MCF 10A (cell line): ENCODE results near the gene PRR19. TPM values are rescaled to one million over a fixed set of nuclear protein-coding genes. Genes with fewer than 3 reads are reported as not detected.

Experiments used
- BruUV-seq: library from RNA; stranded (reverse); fragments of 400-500 nt; replicated peaks from 2 replicates; lab custom pipeline; 2021; lab: Mats Ljungman, UMichigan
- CTCF ChIA-PET: fragments of 300-600 bp; sonication (Branson Sonifier 250); formaldehyde crosslinking; extraction: SDS; loops from one replicate; lab custom pipeline; 2021; ENCODE audit warnings: antibody characterized with exemption, inconsistent platforms; lab: Yijun Ruan, JAX
- POLR2A ChIA-PET: fragments of 300-600, 350-650 bp; sonication (Branson Sonifier 250); formaldehyde crosslinking; extraction: SDS; loops from one replicate; lab custom pipeline; 2020; ENCODE audit warnings: antibody characterized with exemption, inconsistent platforms; lab: Yijun Ruan, JAX
- DNase-seq: peaks from one replicate; pipeline ENCODE4 v3.0.0-alpha.2; 2018; ENCODE audit not compliant: unreplicated experiment
- H3K27ac Mint-ChIP-seq: one replicate; pipeline ENCODE4 v1.8.0; 2022; ENCODE audit warnings: mild to moderate bottlenecking, low read depth, mixed read lengths; ENCODE audit not compliant: unreplicated experiment
- H3K27me3 Mint-ChIP-seq: one replicate; pipeline ENCODE4 v1.8.0; 2022; ENCODE audit warnings: mixed read lengths; ENCODE audit not compliant: insufficient read depth, unreplicated experiment
- H3K36me3 Mint-ChIP-seq: one replicate; pipeline ENCODE4 v1.8.0; 2022; ENCODE audit warnings: mild to moderate bottlenecking, moderate library complexity, mixed read lengths; ENCODE audit not compliant: insufficient read depth, unreplicated experiment
- H3K4me1 Mint-ChIP-seq: one replicate; pipeline ENCODE4 v1.8.0; 2022; ENCODE audit warnings: mixed read lengths; ENCODE audit not compliant: insufficient read depth, unreplicated experiment
- H3K4me3 Mint-ChIP-seq: one replicate; pipeline ENCODE4 v1.8.0; 2022; ENCODE audit warnings: mild to moderate bottlenecking, moderate library complexity, mixed read lengths; ENCODE audit not compliant: unreplicated experiment
- H3K9me3 Mint-ChIP-seq: one replicate; pipeline ENCODE4 v1.8.0; 2022; ENCODE audit warnings: mixed read lengths; ENCODE audit not compliant: unreplicated experiment
- intact Hi-C: fragments of 100-400 bp; cut with micrococcal nuclease; formaldehyde crosslinking; loops from 2 replicates; pipeline ENCODE4 v1.14.1; 2022
- total RNA-seq: library from RNA; stranded (reverse); gene quantifications from 2 replicates; pipeline ENCODE4 v1.2.3, GENCODE V29; 2022
- TF ChIP-seq, protein P1 (sequence below): fragments of 200-600 bp; IDR thresholded peaks from one replicate; pipeline ENCODE4 v1.8.0; 2022; ENCODE audit warnings: antibody characterized with exemption, mild to moderate bottlenecking; ENCODE audit not compliant: unreplicated experiment

Gene PRR19
- total RNA-seq, 1 experiment from 2014 or later: 0.30 TPM

DNA sequence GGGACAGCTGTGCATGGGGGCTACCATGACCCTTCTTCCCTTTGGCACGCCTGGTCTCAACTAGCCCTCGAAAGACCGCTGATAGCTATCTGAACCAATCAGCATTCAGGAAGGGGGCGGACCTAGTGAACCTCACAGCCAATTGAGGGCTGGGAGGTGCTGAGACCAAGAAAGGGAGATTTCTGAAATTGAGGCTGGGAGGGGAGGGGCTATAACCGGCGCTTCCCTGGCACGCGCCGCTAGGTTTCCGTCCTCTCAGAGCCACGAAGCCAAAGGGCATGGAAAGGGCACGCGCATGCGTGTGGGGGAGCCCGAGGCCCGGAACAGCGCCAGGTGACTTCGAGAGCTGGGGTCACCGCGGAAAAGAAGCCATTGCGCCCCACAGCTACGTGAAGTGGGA lies 4.7 kb downstream of the PRR19 start:
- BruUV-seq: no TSS peak
- Mint-ChIP-seq H3K27ac (no peak overlapping the region), H3K4me1 (peaks cover 17% of the 10 kb centered on the region), H3K27me3 (no peaks in the 10 kb centered on the region), H3K4me3 (no peak overlapping the region), H3K36me3 (peaks cover 6% of the 10 kb centered on the region), H3K9me3 (no peaks in the 10 kb centered on the region)
- CTCF ChIA-PET: interaction anchor here (2.1 kb wide), 1 partner anchor 10 kb away, joined by 11 read pairs; no protein-coding TSS in a partner anchor
- TF ChIP-seq, protein P1, sequence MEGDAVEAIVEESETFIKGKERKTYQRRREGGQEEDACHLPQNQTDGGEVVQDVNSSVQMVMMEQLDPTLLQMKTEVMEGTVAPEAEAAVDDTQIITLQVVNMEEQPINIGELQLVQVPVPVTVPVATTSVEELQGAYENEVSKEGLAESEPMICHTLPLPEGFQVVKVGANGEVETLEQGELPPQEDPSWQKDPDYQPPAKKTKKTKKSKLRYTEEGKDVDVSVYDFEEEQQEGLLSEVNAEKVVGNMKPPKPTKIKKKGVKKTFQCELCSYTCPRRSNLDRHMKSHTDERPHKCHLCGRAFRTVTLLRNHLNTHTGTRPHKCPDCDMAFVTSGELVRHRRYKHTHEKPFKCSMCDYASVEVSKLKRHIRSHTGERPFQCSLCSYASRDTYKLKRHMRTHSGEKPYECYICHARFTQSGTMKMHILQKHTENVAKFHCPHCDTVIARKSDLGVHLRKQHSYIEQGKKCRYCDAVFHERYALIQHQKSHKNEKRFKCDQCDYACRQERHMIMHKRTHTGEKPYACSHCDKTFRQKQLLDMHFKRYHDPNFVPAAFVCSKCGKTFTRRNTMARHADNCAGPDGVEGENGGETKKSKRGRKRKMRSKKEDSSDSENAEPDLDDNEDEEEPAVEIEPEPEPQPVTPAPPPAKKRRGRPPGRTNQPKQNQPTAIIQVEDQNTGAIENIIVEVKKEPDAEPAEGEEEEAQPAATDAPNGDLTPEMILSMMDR: no peak
- DNase-seq: no peak
- intact Hi-C loops: no loop called here
- POLR2A ChIA-PET: no interaction called here

DNA sequence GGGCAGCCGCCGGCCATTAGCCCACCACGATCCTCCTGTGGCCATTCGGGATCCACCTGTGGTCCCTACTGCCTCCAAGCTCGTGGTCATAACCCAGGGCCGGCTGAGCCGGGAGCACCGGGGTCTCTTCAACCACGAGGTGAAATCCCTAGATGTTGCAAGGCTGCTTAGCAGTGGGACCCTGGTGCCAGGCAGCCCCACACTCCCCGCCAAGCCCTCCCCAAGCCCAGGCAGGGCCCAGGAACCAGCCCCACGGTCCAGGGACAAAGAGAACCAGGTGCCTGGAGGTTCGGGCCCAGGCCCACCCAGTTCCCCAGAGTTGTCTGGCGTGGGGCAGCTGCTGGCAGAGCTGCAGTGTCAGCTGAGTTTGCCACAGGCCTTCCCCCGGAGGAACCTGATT lies 7.8 kb downstream of the PRR19 start:
- intact Hi-C loops: no loop called here
- DNase-seq: no peak
- TF ChIP-seq, protein P1: no peak
- ChIA-PET POLR2A (no interaction called here), CTCF (no interaction called here)
- H3K27ac Mint-ChIP-seq: no peak overlapping the region
- no peaks in the 10 kb centered on the region for H3K9me3 Mint-ChIP-seq
- H3K27me3 Mint-ChIP-seq: peaks cover 13% of the 10 kb centered on the region
- peaks cover 1% of the 10 kb centered on the region for H3K36me3 Mint-ChIP-seq
- no peak overlapping the region for H3K4me3 Mint-ChIP-seq
- peaks cover 11% of the 10 kb centered on the region for H3K4me1 Mint-ChIP-seq
- no TSS peak for BruUV-seq

DNA sequence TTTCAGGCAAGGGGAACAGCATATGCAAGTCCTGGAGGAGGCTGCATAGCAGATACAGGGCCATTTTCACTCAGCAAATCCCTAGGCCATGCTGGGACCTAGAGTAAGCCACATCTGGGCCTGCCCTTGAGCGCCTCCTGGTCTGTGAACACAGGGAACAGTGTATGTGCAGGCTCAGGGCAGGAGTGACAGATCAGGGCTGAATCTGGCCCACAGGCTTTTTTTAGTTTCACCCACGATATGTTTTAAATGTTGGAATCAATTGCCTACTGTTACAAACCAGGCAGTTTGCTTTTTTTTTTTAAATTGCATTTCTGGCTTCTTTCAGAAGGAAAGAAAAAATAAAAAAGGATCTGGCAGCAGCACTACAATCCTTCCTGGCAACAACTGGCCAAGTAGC lies 9.7 kb downstream of the PRR19 start:
- no peak overlapping the region for H3K4me3 Mint-ChIP-seq
- no peaks in the 10 kb centered on the region for H3K9me3 Mint-ChIP-seq
- DNase-seq: peak; percentile 17
- peaks cover 12% of the 10 kb centered on the region for H3K4me1 Mint-ChIP-seq
- H3K27me3 Mint-ChIP-seq: peaks cover 13% of the 10 kb centered on the region
- H3K27ac Mint-ChIP-seq: no peak overlapping the region
- POLR2A ChIA-PET: no interaction called here
- TF ChIP-seq, protein P1: no peak
- H3K36me3 Mint-ChIP-seq: peaks cover 6% of the 10 kb centered on the region
- CTCF ChIA-PET: no interaction called here
- no TSS peak for BruUV-seq
- intact Hi-C loops: no loop called here

DNA sequence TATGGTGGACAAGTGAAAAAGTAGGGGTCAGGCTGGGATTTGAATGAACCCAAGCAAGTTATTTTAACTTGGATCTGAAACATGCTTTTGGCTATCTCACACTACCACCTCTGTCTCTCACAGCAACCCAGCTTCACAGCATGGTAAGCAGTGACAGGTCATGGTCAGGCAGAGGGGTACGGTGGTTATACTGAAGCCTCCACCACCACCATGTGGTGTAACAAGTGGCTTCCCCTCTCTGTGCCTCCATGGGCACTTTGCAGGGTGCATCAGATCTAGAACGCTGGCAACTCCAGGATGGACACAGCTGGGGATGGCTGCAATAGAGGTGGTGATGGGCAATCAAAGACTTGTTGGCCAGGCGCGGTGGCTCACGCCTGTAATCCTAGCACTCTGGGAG lies 10.4 kb downstream of the PRR19 start:
- H3K27me3 Mint-ChIP-seq: peaks cover 13% of the 10 kb centered on the region

More for the DNA sequence above, 10.4 kb downstream of the PRR19 start:
- ChIA-PET CTCF (no interaction called here), POLR2A (no interaction called here)
- no TSS peak for BruUV-seq
- Mint-ChIP-seq H3K4me1 (peaks cover 18% of the 10 kb centered on the region), H3K4me3 (peak overlapping the region; percentile 66), H3K27ac (no peak overlapping the region), H3K36me3 (peaks cover 6% of the 10 kb centered on the region), H3K9me3 (no peaks in the 10 kb centered on the region)
- DNase-seq: no peak
- intact Hi-C loops: no loop called here
- TF ChIP-seq, protein P1: no peak
